Muscle layer of colon (tissue), 2 donors: Measurements from ENCODE around the gene RAP1A.
A peak's percentile ranks its signal among the peaks of the same experiment; 100 is the strongest.

Source experiments
- H3K27ac ChIP-seq: one replicate; pipeline ENCODE4 v1.7.0; 2013; ENCODE audit warnings: low read depth, mild to moderate bottlenecking, low read length, moderate library complexity
- H3K27me3 ChIP-seq, 2 donors: one replicate each; pipeline ENCODE4 v1.7.0; 2013; ENCODE audit warnings: low read length in 2 of 2, mild to moderate bottlenecking in 2 of 2; ENCODE audit not compliant: insufficient read depth in 2 of 2, control insufficient read depth in 1 of 2
- H3K36me3 ChIP-seq: one replicate; pipeline ENCODE4 v1.7.0; 2013; ENCODE audit warnings: mild to moderate bottlenecking, low read length; ENCODE audit not compliant: insufficient read depth
- H3K4me1 ChIP-seq: one replicate; pipeline ENCODE4 v1.7.0; 2013; ENCODE audit warnings: mild to moderate bottlenecking, low read length; ENCODE audit not compliant: insufficient read depth
- H3K4me3 ChIP-seq, 2 donors: one replicate each; pipeline ENCODE4 v1.7.0; 2013; ENCODE audit warnings: low read length in 2 of 2, low read depth in 1 of 2, mild to moderate bottlenecking in 1 of 2, moderate library complexity in 1 of 2
- H3K9ac ChIP-seq: one replicate; pipeline ENCODE4 v1.7.0; 2013; ENCODE audit warnings: low read length
- H3K9me3 ChIP-seq: one replicate; pipeline ENCODE4 v1.7.0; 2013; ENCODE audit warnings: mild to moderate bottlenecking, low read length
- donor health status: abdominal sarcoma.
- donor health status: Adenocarcinoma of cecum.

RAP1A gene

DNA sequence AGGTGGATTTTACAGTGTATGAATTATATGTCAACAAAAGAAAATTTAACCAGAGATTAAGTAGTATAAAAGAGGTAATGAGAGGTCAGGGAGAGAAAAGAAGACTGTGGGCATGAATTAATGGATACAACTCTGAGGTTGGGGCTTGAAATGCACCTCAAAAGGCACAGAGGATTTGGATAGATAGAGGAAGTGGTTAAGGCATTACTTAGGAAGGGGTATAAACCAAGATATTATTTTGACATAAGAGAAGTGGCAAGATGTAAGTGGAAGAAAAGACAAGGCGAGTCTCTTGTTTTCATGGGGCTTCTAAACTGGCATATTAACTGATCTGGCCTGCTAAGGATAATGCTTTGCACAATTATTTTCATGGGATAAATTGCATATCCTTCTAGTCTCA is 34.1 kb downstream of the RAP1A start:
- no peaks in the 10 kb centered on the region for H3K9me3 ChIP-seq
- H3K27ac ChIP-seq = no peak overlapping the region
- peaks cover 32% of the 10 kb centered on the region for H3K4me1 ChIP-seq
- H3K4me3 ChIP-seq = no peak overlapping the region
- no peaks in the 10 kb centered on the region for H3K27me3 ChIP-seq
- no peaks in the 10 kb centered on the region for H3K36me3 ChIP-seq
- H3K9ac ChIP-seq = no peak overlapping the region

- H3K4me3 ChIP-seq = no peak overlapping the region
- no peak overlapping the region for H3K9ac ChIP-seq
- peaks cover 41% of the 10 kb centered on the region for H3K4me1 ChIP-seq
- H3K27me3 ChIP-seq = no peaks in the 10 kb centered on the region
- no peaks in the 10 kb centered on the region for H3K9me3 ChIP-seq
- H3K36me3 ChIP-seq = no peaks in the 10 kb centered on the region
- no peak overlapping the region for H3K27ac ChIP-seq
Measured at GRCh38 chr1:111654839-111655238, 35.2 kb downstream of the RAP1A start.

- Histone ChIP-seq H3K36me3 (no peaks in the 10 kb centered on the region), H3K27ac (peak overlapping the region; percentile 7), H3K9me3 (no peaks in the 10 kb centered on the region), H3K9ac (no peak overlapping the region), H3K4me1 (peaks cover 55% of the 10 kb centered on the region), H3K4me3 (no peak overlapping the region), H3K27me3 (no peaks in the 10 kb centered on the region)
Measured at GRCh38 chr1:111656086-111657017, 36.8 kb downstream of the RAP1A start.

DNA sequence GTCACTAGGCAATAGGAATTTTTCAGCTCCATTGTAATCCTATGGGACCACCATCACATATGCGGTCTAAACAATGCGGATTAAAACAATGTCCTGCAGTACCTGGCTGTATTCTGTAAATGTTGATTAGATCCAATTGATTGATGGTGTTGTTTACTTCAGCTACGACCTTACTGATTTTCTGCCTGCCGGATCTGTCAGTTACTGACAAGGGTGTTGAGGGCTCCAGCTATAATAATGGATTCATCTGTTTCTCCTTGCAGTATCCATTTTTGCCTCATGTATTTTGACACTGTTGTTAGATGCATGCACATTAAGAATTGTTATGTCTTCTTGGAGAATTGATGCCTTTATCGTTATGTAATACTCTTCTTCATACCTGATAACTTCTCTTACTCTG is 39.0 kb downstream of the RAP1A start:
- Histone ChIP-seq H3K9ac (no peak overlapping the region), H3K27me3 (no peaks in the 10 kb centered on the region), H3K4me1 (peaks cover 51% of the 10 kb centered on the region), H3K9me3 (no peaks in the 10 kb centered on the region), H3K4me3 (no peak overlapping the region), H3K27ac (no peak overlapping the region), H3K36me3 (no peaks in the 10 kb centered on the region)

GRCh38 chr1:111660204-111661150 is 40.9 kb downstream of the RAP1A start:
- H3K4me3 ChIP-seq = peak overlapping the region in 1 of 2 donors; percentile 5
- H3K27ac ChIP-seq = no peak overlapping the region
- peaks cover 61% of the 10 kb centered on the region for H3K4me1 ChIP-seq
- H3K9me3 ChIP-seq = no peaks in the 10 kb centered on the region
- no peaks in the 10 kb centered on the region for H3K36me3 ChIP-seq
- no peak overlapping the region for H3K9ac ChIP-seq
- no peaks in the 10 kb centered on the region for H3K27me3 ChIP-seq

DNA sequence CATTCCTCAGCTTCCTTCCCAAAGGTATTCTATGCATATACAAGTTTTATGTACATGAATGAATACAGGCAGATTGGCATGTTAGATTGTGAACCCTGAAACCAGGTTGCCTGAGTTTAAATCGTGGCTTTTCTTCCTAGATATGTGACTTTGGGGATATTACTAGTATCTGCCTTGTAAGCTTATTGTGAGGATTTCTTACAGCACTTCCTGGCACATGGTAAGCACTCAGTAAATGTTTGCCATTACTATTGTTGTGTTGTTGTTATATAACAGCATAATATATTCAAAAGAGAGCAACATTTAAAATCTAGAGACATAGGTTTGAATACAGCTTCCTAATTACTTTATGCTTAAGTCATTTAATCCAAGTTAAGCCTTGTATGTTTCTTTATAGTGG is 45.1 kb downstream of the RAP1A start:
- peak overlapping the region; percentile 6 for H3K27ac ChIP-seq
- H3K9me3 ChIP-seq = no peaks in the 10 kb centered on the region
- H3K9ac ChIP-seq = no peak overlapping the region
- H3K4me3 ChIP-seq = no peak overlapping the region
- H3K36me3 ChIP-seq = no peaks in the 10 kb centered on the region
- H3K27me3 ChIP-seq = no peaks in the 10 kb centered on the region
- peaks cover 46% of the 10 kb centered on the region for H3K4me1 ChIP-seq

DNA sequence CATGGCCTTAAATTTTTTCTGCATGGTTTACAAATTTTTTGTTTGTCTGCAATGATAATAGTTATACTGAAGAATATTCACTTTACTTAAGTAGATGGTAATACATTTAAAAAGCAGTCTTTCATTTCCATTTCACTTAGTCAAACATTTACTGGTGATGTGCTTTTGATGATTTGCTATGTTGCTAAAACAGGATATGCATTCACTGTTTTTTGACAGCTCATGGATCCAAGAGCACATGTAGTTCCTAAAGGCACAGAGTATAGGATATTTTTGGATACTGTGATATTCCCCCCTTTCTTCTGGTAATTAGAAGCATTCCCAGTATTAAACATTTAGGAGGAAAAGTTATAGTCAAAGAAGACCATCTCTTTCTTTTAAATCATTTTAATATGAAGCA is 45.9 kb downstream of the RAP1A start:
- Histone ChIP-seq H3K4me1 (peaks cover 44% of the 10 kb centered on the region), H3K9me3 (no peaks in the 10 kb centered on the region), H3K4me3 (no peak overlapping the region), H3K9ac (no peak overlapping the region), H3K27me3 (no peaks in the 10 kb centered on the region), H3K27ac (no peak overlapping the region), H3K36me3 (no peaks in the 10 kb centered on the region)

GRCh38 chr1:111666828-111667227 is 47.2 kb downstream of the RAP1A start:
- no peak overlapping the region for H3K9ac ChIP-seq
- H3K27ac ChIP-seq = peak overlapping the region; percentile 25
- no peaks in the 10 kb centered on the region for H3K9me3 ChIP-seq
- peaks cover 43% of the 10 kb centered on the region for H3K4me1 ChIP-seq
- H3K4me3 ChIP-seq = no peak overlapping the region
- no peaks in the 10 kb centered on the region for H3K27me3 ChIP-seq
- no peaks in the 10 kb centered on the region for H3K36me3 ChIP-seq

GRCh38 chr1:111669268-111669667 is 49.7 kb downstream of the RAP1A start:
- Histone ChIP-seq H3K27me3 (no peaks in the 10 kb centered on the region), H3K27ac (no peak overlapping the region), H3K4me3 (no peak overlapping the region), H3K9me3 (no peaks in the 10 kb centered on the region), H3K36me3 (no peaks in the 10 kb centered on the region), H3K9ac (no peak overlapping the region), H3K4me1 (peaks cover 64% of the 10 kb centered on the region)

- H3K27me3 ChIP-seq = no peaks in the 10 kb centered on the region
- H3K36me3 ChIP-seq = no peaks in the 10 kb centered on the region
- H3K9ac ChIP-seq = no peak overlapping the region
- no peak overlapping the region for H3K4me3 ChIP-seq
- no peak overlapping the region for H3K27ac ChIP-seq
- no peaks in the 10 kb centered on the region for H3K9me3 ChIP-seq
- peaks cover 54% of the 10 kb centered on the region for H3K4me1 ChIP-seq
Measured at GRCh38 chr1:111671852-111672251, 52.3 kb downstream of the RAP1A start.

DNA sequence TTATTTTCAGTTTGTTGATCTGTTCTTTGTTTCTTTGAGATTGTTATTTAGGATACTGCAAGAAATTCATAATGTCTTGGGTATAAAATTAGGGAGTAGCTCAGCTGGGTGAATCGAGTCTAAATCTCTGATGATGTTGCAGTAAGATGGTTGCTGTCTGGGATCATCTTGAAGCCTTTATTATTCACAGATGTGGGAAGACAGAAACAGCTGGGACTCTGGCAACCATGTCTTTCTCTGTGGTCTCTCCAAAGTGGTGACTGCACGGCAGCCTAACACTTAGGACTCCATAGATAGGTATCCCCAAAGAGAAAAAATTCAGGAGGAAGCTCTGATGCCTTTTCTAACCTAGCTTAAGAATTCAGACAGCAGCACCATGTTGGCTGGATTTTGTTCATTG is 52.7 kb downstream of the RAP1A start:
- Histone ChIP-seq H3K36me3 (no peaks in the 10 kb centered on the region), H3K4me3 (no peak overlapping the region), H3K27ac (peak overlapping the region; percentile 24), H3K27me3 (no peaks in the 10 kb centered on the region), H3K9me3 (no peaks in the 10 kb centered on the region), H3K4me1 (peaks cover 54% of the 10 kb centered on the region), H3K9ac (no peak overlapping the region)
